ENCODE measurements around the gene SPATA32.

Gene SPATA32

GRCh38 chr17:45261577-45262515, at the start of gene SPATA32:
TSS of gene SPATA32 (minus strand) at chr17:45262094. CDS start at chr17:45262016, 78 bp downstream.
- no peak for TF ChIP-seq CTCF (IDR thresholded peaks at IDR 0.05; ENCODE audit: low read depth, low read length)
- peak within 1 kb of the TSS; percentile 51 for H3K4me3 ChIP-seq (ENCODE audit: low read depth, low read length)

- TF ChIP-seq CTCF (IDR thresholded peaks at IDR 0.05; ENCODE audit: low read depth, low read length) = no peak
- no peak overlapping the region for H3K4me3 ChIP-seq (ENCODE audit: low read depth, low read length)
These were observed 49.5 kb upstream of the SPATA32 start for GRCh38 chr17:45311401-45311759.

GRCh38 chr17:45310380-45311324, 48.8 kb upstream of the SPATA32 start:
- H3K4me3 ChIP-seq (ENCODE audit: low read depth, low read length) = no peak overlapping the region
- no peak for TF ChIP-seq CTCF (IDR thresholded peaks at IDR 0.05; ENCODE audit: low read depth, low read length)

- H3K4me3 ChIP-seq (ENCODE audit: low read depth, low read length) = no peak overlapping the region
- TF ChIP-seq CTCF (IDR thresholded peaks at IDR 0.05; ENCODE audit: low read depth, low read length) = no peak
These were observed 47.5 kb upstream of the SPATA32 start for GRCh38 chr17:45309400-45309799.

- no peak for TF ChIP-seq CTCF (IDR thresholded peaks at IDR 0.05; ENCODE audit: low read depth, low read length)
These were observed 46.9 kb upstream of the SPATA32 start for GRCh38 chr17:45308840-45309239.

GRCh38 chr17:45308016-45308365, 46.1 kb upstream of the SPATA32 start:
- no peak overlapping the region for H3K4me3 ChIP-seq (ENCODE audit: low read depth, low read length)
- TF ChIP-seq CTCF (IDR thresholded peaks at IDR 0.05; ENCODE audit: low read depth, low read length) = no peak

More at GRCh38 chr17:45308840-45309239, 46.9 kb upstream of the SPATA32 start:
- no peak overlapping the region for H3K4me3 ChIP-seq (ENCODE audit: low read depth, low read length)
